NCI-H510A (cell line): ENCODE results near the gene CD52.

Experiments
- DNase-seq: peaks from one replicate; lab custom pipeline; 2025; lab: John Stamatoyannopoulos, UW

Gene CD52

DNA sequence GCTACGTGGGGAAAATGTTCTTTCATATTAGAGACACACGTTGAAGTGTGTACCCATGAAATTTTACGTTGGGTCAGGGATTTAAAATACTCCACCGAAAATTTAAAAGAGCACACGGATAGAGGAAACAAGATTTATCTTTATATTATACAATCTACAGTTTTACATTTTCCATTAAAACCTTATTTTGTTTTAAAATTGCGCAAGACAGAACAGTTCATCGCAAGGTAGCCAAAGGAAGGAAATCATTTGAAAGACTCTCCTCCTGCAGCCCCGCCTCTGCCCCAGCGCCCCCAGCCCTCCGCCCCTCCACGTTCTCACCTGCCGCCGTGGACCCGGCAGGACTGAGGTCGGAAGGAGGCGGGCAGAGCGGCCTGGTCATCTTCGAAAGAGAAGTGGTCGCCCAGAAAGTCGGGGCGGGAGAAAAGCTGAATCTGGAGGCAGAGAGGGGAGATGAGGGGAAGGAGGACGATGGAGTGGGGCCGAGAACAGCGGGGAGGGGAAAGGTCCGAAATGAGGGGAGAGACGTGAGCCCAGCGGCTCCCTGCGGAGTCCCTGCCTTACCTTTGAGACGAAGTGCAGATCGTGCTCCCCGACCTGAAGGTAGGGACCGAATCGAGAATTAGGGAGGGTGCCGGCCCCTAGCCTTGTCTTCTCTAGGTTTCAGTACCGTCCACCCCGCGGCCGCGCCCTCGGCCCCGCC is 18.2 kb downstream of the CD52 start:
- DNase-seq, result peak; percentile 42

- DNase-seq, result peak; percentile 87
Observed at GRCh38 chr1:26336477-26337205, 18.9 kb downstream of the CD52 start.

DNA sequence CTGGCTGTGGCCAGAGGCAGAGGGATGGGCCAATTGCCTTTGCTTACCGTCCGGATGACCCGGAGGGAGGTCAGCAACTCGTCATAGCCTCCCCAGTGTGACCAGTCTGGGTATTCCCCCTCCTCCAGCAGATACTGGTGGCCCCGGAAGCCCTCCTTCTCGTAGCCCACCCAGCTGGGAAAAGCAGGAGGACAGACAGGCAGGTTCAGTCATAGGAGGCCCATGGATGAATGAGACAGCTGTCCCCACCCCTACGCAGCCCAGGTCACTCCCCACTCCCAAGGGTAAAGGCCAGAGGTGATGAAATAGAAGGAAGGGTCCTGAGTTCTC is 19.4 kb downstream of the CD52 start:
- DNase-seq, result no peak

DNA sequence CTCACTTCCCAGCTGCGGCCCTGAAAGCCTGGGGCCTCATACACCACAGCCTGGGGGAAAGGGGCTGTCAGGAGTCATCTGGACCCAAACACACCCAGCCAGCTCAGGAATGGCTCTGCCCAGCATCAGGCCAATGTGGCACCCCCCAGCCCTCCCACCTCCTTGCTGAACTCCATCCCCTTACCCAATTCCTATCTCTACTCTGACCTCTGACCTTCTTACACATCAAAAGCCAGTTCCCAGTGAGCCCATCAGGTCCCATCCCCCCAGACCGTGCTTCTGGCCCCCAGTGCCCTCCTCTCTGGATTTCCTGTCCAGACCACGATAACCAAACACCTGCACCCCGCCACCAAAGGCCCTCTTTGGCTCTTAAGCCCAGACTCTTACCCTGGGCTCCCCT is 19.9 kb downstream of the CD52 start:
- DNase-seq, result no peak

DNA sequence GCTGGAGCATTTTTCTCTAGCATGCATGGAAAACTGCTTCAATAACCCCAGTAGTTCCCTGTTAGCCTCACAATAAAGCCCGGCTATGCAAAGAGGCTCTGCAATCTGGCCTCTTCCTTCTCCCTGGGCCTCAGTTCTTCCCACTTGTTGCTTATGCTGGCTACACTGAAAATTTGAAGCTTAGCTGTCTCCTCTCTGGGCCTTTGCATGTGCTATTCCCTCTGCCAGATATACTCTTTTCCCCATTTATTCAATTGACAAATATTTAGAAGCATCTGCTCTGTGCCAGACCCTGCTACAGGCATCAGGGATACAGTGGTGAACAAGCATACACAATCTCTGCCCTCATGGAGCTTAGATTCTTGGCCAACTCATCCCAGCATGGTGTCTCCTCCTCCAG is 20.9 kb downstream of the CD52 start:
- DNase-seq, result no peak

GRCh38 chr1:26340047-26340481 is 22.3 kb downstream of the CD52 start:
- no peak for DNase-seq

- DNase-seq, result no peak
Observed at GRCh38 chr1:26344147-26344920, 26.6 kb downstream of the CD52 start.

GRCh38 chr1:26345718-26346117 is 28.0 kb downstream of the CD52 start:
- DNase-seq, result no peak

DNA sequence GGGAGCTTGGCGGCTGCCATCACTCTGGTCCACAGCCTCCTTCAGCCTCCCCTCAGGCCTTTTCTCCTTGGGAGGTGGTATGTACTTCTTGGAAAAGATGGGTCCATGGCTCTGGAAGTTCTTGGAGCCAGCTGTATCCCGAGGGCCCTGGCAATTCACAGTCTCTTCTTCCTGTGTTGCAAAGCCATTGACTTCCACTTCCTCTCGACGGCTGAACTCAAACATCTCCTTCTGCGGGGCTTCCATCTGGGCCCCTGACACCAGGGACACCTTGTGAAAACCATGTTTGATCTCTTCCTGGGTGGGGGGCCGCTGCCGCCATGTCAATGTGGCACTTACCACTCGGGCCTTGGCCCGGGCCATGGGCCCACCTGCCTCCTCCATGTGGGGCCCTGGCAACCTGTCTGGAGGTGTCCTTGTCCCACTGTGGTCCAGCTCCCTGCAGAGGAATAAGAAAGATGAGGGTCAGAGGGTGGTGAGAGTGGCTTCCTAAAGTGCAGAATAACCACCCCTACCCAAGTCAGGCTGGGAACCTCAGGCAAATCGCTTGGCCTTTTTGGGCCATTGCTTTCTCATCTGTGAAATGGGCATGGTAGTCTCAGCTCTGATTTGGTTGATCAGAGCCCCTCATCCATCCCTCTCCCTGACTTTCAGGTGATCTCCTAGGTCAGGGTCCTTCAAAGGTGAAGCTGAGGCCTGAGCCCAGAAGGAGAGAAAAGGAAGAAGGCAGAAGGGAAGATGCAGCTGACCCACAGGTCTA is 28.7 kb downstream of the CD52 start:
- no peak for DNase-seq

GRCh38 chr1:26349188-26349876 is 31.6 kb downstream of the CD52 start:
- DNase-seq, result no peak

DNA sequence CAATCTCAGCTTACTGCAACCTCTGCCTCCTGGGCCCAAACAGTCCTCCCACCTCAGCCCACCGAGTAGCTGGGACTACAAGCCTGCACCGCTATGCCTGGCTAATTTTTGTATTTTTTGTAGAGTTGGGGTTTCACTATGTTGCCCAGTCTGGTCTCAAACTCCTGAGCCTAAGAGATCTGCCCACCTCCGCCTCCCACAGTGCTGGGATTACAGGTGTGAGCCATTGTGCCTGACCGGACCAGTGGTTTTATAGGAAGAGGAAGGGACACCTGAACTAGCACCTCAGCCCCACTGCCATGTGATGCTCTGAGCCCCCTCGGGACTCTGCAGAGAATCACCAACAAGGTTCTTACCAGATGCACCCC is 32.1 kb downstream of the CD52 start:
- DNase-seq, result no peak

DNA sequence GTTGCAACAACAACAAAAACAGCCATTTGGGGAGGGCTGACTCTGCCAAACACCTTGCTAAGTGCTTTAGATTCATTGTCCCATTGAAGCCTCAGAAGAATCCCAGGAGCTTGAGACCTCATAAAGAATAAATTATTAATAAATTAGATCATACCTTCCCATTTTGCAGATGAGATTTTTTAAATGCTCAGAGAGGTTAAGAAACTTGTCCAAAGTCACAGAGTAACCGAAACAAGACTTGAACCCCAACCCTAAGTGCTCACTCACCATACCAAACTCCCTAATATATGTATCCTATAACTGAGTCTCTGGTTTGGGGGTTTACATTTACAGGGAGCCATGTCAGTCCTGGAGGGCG is 32.6 kb downstream of the CD52 start:
- DNase-seq, result no peak

DNA sequence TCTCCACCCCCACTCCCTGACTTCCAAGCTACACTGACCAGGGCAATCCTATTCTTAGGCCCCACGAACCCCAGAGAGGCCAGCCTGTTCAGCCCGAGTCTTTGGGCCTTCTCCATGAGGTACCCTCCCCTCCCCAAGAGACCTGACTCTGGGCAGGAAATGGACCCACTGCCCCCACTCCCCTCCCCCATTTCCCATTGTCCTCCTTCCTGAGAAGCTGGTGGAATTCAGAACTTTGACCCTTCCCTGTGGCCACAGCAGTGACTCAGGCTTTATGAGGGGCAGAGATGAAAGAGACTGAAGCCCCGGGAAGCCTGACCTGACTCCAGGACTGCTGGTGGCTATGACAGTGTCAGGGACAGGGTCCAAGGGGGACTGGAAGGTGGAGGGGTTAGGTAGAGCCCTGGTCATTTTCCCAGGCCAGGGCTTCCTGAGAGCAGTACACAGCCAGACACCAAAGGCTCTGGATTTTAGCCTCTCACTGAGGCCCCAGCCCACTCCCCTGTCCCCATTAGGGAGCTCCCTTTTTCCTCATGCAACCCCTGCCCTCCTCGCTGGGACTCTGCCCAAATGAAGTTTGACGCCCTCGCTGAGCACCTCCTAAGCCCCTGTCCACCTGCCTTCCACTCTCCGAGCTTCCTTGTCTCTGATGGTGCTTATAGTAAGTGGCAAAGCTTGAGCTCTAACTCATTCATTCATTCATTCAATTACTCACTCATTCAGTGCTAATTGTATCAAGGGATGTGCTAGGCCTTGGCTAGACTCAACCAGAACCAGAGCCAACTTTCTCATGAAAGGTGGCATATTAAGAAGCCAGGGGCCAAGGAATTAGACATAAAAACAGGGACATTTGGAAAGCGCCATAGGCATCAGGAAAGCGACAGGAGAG is 33.2 kb downstream of the CD52 start:
- DNase-seq, result no peak

GRCh38 chr1:26351590-26352337 is 34.0 kb downstream of the CD52 start:
- DNase-seq, result no peak

DNA sequence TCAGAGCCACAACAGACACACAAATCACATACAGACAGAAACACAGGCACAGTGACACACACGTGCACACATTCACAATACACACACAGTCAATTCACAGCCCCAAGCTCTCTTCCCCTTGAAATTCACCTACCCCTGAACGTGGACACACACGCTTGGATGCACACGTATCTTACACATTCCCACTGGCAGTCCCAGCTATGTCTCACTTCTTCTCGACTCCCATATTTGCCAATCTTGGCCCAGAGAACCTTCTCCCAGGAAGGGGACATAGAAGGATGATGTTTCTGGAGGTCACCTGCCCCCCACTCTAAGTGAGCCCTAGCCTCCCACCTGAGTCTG is 34.6 kb downstream of the CD52 start:
- no peak for DNase-seq

- DNase-seq, result no peak
Observed at GRCh38 chr1:26353210-26353859, 35.6 kb downstream of the CD52 start.

DNA sequence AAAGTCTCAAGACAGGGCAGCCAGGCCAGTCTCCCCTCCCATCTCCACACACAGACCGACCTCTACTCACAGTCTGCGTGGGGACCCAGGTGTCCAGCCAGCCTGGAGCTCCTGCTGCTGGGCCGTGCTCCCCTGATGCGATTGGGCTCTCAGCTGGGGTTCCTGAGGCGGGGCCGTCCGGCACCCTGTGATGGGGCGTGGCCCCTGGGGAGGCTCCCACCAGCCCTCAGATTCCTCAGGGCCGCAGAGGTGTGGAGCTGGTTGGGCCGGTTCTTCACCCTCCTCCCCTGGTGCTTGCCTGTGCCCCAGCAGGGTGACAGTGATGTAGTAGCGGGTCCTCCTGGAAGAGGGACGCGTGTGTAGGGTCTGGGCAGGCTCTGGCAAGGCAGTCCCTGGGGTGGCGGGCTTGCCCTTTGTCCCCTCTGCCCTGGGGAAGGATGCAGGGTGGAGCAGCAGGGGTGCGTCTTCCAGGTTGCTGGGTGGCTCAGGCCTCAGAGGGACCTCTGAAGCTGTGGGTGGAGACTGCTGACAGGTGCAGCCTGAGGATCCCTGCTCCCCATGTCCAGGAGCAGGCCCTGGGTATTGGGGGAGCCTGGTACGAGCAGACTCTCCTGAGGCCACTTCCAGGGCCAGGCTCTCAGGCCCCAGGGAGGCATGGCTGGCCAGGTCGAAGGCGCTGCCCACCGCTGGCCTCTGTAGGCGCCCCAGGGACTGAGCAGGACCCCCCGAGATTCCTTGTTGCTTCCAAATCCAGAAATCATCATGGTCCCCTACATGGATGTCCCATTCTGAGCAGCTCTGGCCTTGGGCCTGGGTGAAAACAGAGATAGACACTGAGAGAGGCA is 36.4 kb downstream of the CD52 start, which contains the start of gene CRYBG2:
TSS of gene CRYBG2 (minus strand) at position 155 of the 845 bp plus-strand sequence. CDS start 7,473 bp downstream, outside the sequence.
- DNase-seq, result peak; percentile 61

GRCh38 chr1:26354972-26355371 is 37.2 kb downstream of the CD52 start:
- no peak for DNase-seq

GRCh38 chr1:26356106-26356505 is 38.3 kb downstream of the CD52 start:
- no peak for DNase-seq
